ENCODE data around the gene SLIT3.

Gene SLIT3

DNA sequence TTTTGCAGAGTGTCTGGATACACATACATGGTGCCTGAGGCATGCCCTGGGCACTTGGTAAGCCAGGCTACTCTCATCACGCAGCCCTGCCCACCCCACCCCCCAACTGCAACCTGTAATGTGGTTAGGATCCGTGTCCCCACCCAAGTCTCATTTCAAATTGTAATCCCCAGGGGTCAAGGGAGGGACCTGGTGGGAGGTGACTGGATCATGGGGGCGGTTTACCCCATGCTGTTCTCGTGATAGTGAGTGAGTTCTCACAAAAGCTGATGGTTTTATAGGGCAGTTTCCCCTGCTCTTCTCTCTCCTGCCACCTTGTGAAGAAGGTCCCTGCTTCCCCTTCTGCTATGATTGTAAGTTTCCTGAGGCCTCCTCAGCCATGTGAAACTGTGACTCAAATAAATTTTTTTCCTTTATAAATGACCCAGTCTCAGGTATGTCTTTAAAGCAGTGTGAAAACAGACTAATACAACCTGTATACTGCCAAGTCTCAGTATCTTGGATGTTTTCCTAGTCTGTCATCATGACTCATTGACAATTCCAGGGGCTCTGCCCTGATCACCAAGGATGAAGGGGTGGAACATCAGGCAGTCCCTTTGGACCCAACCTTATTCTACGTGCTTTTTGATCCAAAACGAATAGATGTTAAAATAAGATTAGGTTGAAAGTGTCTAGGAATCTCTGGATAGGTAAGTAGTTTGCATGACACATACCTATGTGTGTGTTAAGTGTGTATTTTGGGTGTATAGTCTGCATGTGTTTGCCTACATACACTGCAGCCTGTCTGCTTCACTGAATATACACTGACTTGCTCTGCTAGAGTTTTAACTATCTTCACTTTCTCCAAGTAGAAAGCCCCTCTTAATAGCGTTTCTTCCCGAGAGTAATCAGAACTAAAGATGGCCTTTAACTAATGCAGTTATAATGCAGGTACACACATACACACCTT is 293.8 kb downstream of the SLIT3 start:
- Mint-ChIP-seq H3K4me3 (peak overlapping the region in 1 of 3 experiments; percentile 44), H3K27me3 (ENCODE audit: low read depth) (peaks cover 36% of the 10 kb centered on the region), H3K36me3 (ENCODE audit: low read depth) (no peaks in the 10 kb centered on the region), H3K9me3 (no peaks in the 10 kb centered on the region), H3K27ac (peak overlapping the region; percentile 62 to 96 (median 74)), H3K4me1 (peaks cover 84% of the 10 kb centered on the region)
- TF ChIP-seq, protein P1, sequence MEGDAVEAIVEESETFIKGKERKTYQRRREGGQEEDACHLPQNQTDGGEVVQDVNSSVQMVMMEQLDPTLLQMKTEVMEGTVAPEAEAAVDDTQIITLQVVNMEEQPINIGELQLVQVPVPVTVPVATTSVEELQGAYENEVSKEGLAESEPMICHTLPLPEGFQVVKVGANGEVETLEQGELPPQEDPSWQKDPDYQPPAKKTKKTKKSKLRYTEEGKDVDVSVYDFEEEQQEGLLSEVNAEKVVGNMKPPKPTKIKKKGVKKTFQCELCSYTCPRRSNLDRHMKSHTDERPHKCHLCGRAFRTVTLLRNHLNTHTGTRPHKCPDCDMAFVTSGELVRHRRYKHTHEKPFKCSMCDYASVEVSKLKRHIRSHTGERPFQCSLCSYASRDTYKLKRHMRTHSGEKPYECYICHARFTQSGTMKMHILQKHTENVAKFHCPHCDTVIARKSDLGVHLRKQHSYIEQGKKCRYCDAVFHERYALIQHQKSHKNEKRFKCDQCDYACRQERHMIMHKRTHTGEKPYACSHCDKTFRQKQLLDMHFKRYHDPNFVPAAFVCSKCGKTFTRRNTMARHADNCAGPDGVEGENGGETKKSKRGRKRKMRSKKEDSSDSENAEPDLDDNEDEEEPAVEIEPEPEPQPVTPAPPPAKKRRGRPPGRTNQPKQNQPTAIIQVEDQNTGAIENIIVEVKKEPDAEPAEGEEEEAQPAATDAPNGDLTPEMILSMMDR (IDR thresholded peaks at IDR 0.05; ENCODE audit: unreplicated experiment in 3 of 3) = no peak

DNA sequence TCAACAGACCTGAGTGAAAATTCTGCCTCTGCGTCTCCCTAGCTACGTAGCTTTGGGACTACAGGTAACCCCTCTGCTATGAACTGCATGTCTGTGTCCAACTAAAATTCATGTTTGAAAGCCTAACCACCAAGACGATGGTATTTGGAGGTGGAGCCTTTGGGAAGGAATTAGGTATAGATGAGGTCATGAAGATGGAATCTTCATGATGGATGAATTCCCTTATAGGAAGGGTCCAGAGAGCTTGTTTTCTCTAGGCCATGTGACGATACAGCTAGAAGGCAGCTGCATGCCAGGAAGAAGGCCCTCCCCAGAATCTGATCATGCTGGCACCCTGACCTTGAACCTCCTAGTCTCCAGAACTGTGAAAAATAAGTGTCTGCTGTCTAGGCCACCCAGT is 296.4 kb downstream of the SLIT3 start:
- TF ChIP-seq, protein P1 (IDR thresholded peaks at IDR 0.05; ENCODE audit: unreplicated experiment in 3 of 3) = no peak
- peaks cover 83% of the 10 kb centered on the region for H3K4me1 Mint-ChIP-seq
- H3K4me3 Mint-ChIP-seq = peak overlapping the region; percentile 10 to 31 (median 26)
- no peaks in the 10 kb centered on the region for H3K9me3 Mint-ChIP-seq
- peaks cover 32% of the 10 kb centered on the region for H3K27me3 Mint-ChIP-seq (ENCODE audit: low read depth)
- H3K36me3 Mint-ChIP-seq (ENCODE audit: low read depth) = no peaks in the 10 kb centered on the region
- H3K27ac Mint-ChIP-seq = peak overlapping the region; percentile 88 to 96 (median 96)

DNA sequence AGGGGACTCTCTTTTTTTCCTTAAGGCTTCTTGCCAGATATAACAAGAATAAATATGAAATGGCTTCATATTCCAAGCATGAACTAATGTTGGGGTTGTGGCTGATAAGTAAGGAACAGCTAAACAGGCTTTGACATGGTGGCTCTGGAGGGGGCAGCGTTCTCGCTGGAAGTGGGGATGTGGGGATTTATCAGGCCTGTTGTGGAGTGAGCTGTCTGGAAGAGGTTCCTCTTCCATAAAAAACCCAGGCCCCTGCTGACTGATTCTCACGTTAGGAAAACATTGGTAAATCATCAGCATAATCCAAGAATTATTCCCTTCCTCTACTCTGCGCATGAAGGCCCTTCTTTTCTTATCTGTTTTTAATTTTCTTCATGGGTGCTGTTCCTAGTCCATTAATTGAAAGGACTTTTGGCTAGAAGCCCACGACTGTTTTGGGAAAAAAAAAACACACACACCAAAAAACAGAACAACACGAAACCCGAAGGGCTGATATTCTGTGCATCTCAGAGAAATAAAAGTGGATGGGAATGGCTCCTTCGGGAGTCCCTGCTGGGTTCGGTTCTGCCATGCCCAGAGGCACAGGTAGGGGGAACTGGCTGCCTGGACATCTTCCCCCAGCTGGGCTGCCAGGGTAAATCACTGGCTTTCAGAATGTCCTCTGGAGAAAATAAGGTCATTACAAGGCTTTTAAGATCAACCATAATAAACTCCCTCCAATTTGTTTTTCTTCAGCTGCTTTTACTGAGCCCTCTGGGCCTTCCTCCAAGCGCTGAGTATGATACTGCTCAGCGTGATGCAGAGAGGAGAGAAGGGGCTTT is 297.0 kb downstream of the SLIT3 start:
- Mint-ChIP-seq H3K4me1 (peaks cover 76% of the 10 kb centered on the region), H3K4me3 (peak overlapping the region; percentile 10 to 52 (median 26)), H3K27ac (peak overlapping the region; percentile 88 to 96 (median 96)), H3K27me3 (ENCODE audit: low read depth) (peaks cover 27% of the 10 kb centered on the region), H3K9me3 (no peaks in the 10 kb centered on the region), H3K36me3 (ENCODE audit: low read depth) (no peaks in the 10 kb centered on the region)
- TF ChIP-seq, protein P1 (IDR thresholded peaks at IDR 0.05; ENCODE audit: unreplicated experiment in 3 of 3) = peak; percentile 51 to 64 (median 64)

DNA sequence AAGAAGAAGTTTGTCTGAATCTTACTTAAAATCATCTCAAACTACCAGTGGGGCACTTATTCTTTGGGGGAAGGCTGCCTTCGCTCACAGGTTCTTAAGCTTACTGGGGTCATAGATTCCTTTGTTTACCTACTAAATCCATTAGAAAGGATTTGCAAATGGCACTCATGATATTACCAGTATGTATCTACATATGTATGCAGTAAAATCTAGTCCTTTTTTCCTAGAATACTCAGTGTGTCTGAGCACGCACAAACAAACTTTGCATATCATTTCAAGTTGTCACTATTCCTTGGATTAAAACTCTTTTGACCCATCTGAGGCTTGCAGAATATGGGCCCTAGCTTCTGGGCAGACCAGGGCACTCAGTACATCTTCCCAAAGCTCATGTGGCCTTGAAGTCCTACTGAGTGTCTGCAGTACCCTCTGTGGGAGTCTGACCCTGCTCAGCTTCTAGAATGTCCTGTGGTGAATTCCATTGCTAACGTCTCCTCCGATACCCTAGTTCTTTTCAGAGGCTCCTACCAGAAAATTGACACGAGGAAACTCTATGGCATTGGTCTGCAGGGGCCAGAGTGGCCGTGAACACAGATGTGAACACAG is 297.9 kb downstream of the SLIT3 start:
- Mint-ChIP-seq H3K9me3 (no peaks in the 10 kb centered on the region), H3K4me3 (peak overlapping the region in 1 of 3 experiments; percentile 17), H3K36me3 (ENCODE audit: low read depth) (no peaks in the 10 kb centered on the region), H3K4me1 (peaks cover 69% of the 10 kb centered on the region), H3K27ac (peak overlapping the region; percentile 88 to 96 (median 96)), H3K27me3 (ENCODE audit: low read depth) (peaks cover 25% of the 10 kb centered on the region)
- TF ChIP-seq, protein P1 (IDR thresholded peaks at IDR 0.05; ENCODE audit: unreplicated experiment in 3 of 3) = no peak

DNA sequence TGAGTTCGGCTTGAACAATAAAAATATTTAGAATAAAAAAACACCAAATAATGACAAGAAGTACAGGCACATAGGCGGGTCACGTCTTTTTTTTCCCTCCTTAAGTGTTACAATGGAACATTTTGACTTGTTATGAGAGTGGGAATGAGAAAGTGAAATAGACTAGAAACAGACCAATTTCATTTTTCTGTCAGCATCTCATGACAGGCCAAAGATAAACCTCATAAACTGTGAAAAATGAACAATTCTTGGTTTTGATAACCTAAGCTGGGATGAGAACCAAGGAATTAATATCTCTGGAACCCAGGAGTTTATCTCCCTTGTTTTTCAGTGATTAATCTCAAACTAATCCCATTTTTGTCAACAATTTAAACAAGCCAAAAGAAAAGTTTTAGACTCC is 299.5 kb downstream of the SLIT3 start:
- Mint-ChIP-seq H3K9me3 (no peaks in the 10 kb centered on the region), H3K4me1 (peaks cover 55% of the 10 kb centered on the region)
- TF ChIP-seq, protein P1 (IDR thresholded peaks at IDR 0.05; ENCODE audit: unreplicated experiment in 3 of 3) = no peak

More for the DNA sequence above, 299.5 kb downstream of the SLIT3 start:
- H3K36me3 Mint-ChIP-seq (ENCODE audit: low read depth) = peaks cover 3% of the 10 kb centered on the region
- H3K27ac Mint-ChIP-seq = peak overlapping the region; percentile 79 to 88 (median 82)
- no peak overlapping the region for H3K4me3 Mint-ChIP-seq
- peaks cover 19% of the 10 kb centered on the region for H3K27me3 Mint-ChIP-seq (ENCODE audit: low read depth)

Data from nephron (organoid).